Measurements from ENCODE around the gene SIAH3. TPM values are rescaled to one million over a fixed set of nuclear protein-coding genes. Genes with fewer than 3 reads are reported as not detected.

Gene SIAH3
- total RNA-seq, 1 donor from 2014 or later, result 0.05 TPM

DNA sequence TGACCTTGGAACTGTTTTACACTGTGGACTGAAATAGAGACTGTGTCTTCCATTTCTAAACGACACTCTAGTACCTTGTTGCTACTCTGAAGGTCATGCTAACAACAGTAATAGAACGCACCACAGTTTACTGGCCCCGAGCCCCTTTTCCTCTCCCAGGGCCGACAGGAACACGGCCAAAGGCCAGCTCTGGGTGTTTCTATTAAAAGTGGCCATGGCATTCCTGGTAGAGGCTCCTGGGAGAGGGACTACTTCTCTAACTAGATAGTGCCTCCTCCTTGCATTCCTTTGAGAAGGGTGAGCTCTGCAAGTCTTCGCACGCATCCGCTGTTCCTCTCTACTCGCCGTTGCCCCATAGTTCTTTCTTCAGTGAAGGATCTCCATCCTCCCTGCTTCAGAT is 18.7 kb upstream of the SIAH3 start:
- DNase-seq (ENCODE audit: missing footprints), result no peak
- peak; percentile 77 for ATAC-seq
- intact Hi-C loops (cut with DNase I), result no loop called here

DNA sequence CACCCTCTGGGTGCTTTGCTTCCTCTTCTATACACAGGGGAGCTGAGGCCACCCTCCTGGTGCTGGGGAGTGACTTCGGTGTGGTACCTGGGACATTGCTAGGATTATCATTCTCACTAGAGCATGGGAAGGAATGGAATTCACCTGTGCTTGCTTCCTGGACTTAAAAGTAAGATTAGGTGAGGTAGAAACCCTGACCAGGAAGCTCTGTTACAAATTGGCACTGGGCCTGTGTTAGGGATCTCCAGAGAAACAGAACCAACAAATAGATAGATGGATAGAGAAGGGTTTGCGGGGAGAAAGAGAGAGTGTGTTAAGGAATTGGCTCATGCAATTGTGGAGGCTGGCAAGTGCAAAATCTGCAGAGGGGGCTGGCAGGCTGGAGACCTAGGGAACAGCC is 13.9 kb upstream of the SIAH3 start:
- ATAC-seq (no peak), DNase-seq (ENCODE audit: missing footprints) (no peak)
- intact Hi-C loops (cut with DNase I), result loop anchor here (5.0 kb wide), 1 partner anchor 38 kb away; no protein-coding TSS in a partner anchor

DNA sequence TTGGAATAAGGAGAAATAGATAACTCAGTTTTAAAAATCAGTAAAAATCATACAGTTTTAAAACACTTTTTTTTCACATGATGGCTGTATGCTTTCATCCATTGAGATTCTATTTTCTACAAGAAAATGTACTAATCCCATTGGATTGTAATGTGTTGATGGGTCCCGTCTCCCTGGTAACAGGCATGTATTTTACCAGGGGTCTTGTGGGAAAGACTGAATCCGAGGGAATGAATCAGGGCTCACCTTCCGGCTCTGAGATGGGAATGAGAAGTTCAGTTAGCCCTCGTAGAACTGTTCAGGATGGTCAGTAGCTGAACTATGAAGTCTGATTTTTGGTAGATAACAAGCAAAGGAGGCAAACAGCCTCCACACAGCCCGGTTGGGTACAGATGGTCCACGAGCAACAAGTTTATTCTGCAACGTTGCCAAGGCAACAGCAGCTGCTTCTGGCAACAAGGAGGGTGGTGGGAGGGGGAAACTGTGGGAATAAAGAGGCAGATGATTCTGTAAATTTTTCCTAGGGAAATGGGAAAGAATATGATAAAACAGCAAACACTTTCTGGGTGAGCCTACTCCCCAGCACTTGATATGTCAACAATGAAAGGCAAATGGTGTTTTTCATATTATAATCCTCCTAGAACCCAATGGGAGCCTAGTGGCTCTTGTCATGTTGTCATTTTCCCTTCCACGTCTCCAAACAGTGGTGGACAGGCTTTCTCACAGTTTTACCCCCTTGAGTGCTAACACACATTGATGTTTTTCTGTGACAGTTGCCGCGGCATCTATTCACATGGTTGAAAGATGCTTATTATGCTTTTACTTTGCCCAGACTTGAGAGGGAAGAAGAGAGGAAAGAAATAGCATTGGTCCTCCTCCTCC is 12.4 kb upstream of the SIAH3 start:
- ATAC-seq (no peak), DNase-seq (ENCODE audit: missing footprints) (no peak)
- intact Hi-C loops (cut with DNase I), result no loop called here

DNA sequence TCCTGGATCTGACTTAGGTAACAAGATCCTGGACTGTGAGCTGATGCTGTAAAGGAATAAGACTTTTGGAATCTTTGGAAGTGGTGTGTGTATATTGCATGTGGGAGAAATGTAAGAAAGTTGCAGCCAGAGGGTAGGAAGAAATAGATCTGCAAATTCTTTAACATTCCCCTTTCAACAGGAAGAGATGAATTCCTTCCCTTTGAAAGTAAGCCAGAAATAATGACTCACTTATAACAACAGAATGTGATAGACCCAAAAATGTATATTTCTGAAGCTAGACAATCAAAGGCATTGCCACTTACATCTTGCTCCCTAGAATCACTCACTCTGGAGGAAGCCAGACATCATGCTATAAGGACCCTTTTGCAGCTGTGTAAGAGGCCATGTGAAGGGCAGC is 9.8 kb upstream of the SIAH3 start:
- ATAC-seq (no peak), DNase-seq (ENCODE audit: missing footprints) (no peak)
- intact Hi-C loops (cut with DNase I), result no loop called here

DNA sequence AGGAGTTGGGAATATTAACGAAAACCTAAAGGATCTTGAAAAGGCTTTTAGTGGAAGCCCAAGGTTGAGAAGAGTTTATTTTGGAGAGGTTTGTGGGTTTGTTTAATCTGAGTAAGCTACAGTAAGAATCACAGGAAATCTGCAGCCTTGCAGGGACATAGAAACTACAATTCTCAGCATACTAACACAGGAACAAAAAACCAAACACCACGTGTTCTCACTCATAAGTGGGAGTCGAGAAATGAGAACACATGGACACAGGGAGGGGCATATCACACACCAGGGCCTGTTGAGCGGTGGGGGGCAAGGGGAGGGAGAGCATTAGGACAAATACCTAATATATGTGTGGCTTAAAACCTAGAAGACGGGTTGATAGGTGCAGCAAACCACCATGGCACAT is 8.7 kb upstream of the SIAH3 start:
- intact Hi-C loops (cut with DNase I), result no loop called here
- ATAC-seq, result no peak

DNA sequence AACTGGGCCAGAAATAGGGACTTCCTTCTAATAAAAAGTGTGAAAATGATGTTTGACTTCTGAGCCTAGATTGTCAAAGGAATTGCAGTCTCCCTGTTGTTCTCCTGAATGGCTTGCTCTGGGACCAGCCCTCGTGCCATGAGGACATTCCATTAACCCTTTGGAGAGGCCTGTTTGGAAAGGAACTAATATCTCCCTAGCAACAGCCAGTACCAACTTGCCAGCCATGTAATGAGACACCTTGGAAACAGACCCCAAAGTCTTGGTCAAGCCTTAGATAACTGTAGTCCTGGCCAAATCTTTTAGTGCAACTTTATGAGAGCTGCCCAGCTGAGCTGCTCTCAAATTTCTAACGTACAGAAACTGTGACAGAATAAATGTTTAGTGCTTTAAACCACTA is 8.2 kb upstream of the SIAH3 start:
- intact Hi-C loops (cut with DNase I), result no loop called here
- DNase-seq (ENCODE audit: missing footprints) (no peak), ATAC-seq (no peak)

More for the DNA sequence above, 8.7 kb upstream of the SIAH3 start:
- no peak for DNase-seq (ENCODE audit: missing footprints)

DNA sequence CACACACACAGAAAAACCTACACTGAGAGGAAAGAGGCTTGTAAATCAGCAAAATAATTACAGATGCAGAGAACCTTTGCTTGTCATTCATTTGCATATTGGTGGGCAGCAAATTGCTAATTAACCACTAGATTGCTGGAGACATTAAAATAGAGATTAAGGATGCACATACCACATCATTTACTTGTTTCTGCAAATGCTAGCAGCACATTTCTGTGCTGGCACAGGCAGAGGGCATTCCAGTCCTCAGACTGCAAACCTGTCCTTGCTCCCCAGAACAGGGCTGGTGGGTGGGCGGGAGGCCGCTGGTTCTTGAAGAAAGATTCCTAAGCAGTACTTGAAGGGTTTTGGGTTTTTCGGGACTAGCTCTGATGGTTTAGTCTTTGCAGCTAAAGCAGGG is 941 bp upstream of the SIAH3 start:
- intact Hi-C loops (cut with DNase I), result no loop called here
- no peak for DNase-seq (ENCODE audit: missing footprints)
- no peak for ATAC-seq

DNA sequence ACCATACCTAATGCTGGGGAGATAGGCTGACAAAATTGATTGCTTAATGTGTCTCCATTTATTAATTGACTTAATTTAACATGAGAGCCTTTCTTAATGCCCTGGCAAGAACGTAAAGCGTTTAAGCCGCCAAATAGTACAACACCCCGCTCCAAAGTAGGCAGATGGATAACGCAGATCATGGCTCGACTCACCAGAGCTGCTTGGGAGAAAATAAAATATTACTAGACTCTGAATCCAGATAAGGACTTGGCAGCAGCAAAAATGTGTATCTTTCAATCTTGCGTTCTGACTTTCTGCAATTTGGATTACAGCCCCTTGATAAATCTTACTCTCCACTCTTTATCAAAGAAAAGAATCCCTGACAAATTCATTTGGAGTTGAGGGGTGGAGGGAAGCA is 403 bp upstream of the SIAH3 start:
- ATAC-seq (no peak), DNase-seq (ENCODE audit: missing footprints) (no peak)
- intact Hi-C loops (cut with DNase I), result no loop called here

- ATAC-seq, result no peak
- no peak for DNase-seq (ENCODE audit: missing footprints)
- intact Hi-C loops (cut with DNase I), result no loop called here
These were observed 1.4 kb downstream of the SIAH3 start for GRCh38 chr13:45850027-45850613.

- intact Hi-C loops (cut with DNase I), result no loop called here
- ATAC-seq, result no peak
- no peak for DNase-seq (ENCODE audit: missing footprints)
These were observed 2.1 kb downstream of the SIAH3 start for GRCh38 chr13:45849408-45849807.

GRCh38 chr13:45847554-45848224 is 3.9 kb downstream of the SIAH3 start:
- DNase-seq (ENCODE audit: missing footprints) (no peak), ATAC-seq (peak; percentile 34)
- intact Hi-C loops (cut with DNase I), result no loop called here

DNA sequence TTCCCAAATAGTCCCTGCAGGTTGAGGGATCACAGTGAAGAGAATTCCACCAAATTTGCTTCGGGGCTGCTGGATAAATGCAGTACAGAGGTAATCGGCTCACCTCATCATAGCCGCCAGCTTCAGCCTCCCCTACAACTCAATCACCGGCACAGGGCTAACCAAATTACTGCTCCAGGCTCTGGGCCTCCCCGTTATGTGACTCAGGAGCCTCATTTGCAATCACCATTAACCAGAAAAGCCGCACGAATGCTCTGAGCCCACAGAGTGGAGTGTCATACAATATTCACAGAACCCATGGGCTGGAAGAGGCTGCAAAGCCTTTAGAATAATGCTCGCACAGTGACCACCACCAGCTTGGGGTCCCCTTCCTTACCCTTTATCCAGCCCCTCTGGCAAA is 4.9 kb downstream of the SIAH3 start:
- intact Hi-C loops (cut with DNase I), result no loop called here
- DNase-seq (ENCODE audit: missing footprints), result no peak
- ATAC-seq, result no peak

GRCh38 chr13:45838171-45838745 is 13.3 kb downstream of the SIAH3 start:
- intact Hi-C loops (cut with DNase I), result no loop called here
- ATAC-seq (no peak), DNase-seq (ENCODE audit: missing footprints) (no peak)

- ATAC-seq (no peak), DNase-seq (ENCODE audit: missing footprints) (no peak)
- intact Hi-C loops (cut with DNase I), result no loop called here
These were observed 14.4 kb downstream of the SIAH3 start for GRCh38 chr13:45837111-45837510.

DNA sequence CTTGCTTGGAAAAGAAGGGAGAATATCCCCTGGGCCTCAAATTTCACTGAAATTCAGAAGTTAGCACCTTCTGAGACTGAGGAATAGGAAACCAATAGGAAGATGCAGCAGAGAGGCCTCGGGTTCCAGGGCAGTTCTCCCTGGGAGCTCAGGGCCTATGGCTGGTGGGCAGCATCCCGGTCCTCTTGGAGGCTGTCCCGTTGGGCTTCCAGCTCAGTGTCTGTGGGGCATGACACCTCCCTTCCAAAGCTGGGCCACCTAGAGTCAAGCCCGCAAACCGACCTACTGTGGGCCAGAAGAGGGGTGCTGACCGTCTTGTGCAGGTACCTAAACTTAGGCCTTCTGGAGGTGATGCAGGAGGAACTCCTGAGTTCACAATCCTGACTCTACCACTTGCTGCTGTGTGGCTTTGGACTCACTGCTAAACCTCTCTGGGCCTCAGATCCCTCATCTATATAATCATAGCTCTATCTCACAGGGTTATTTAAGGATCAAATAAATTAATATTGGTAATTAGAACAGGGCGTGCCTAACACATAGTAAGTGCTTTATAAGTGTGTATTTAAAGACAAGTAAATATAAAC is 17.1 kb downstream of the SIAH3 start:
- ATAC-seq, result no peak
- intact Hi-C loops (cut with DNase I), result no loop called here

GRCh38 chr13:45833663-45834375 is 17.7 kb downstream of the SIAH3 start:
- intact Hi-C loops (cut with DNase I), result no loop called here
- DNase-seq (ENCODE audit: missing footprints) (no peak), ATAC-seq (peak; percentile 89)

More for the DNA sequence above, 17.1 kb downstream of the SIAH3 start:
- DNase-seq (ENCODE audit: missing footprints), result no peak

GRCh38 chr13:45833242-45833641 is 18.3 kb downstream of the SIAH3 start:
- ATAC-seq (no peak), DNase-seq (ENCODE audit: missing footprints) (no peak)
- intact Hi-C loops (cut with DNase I), result no loop called here

DNA sequence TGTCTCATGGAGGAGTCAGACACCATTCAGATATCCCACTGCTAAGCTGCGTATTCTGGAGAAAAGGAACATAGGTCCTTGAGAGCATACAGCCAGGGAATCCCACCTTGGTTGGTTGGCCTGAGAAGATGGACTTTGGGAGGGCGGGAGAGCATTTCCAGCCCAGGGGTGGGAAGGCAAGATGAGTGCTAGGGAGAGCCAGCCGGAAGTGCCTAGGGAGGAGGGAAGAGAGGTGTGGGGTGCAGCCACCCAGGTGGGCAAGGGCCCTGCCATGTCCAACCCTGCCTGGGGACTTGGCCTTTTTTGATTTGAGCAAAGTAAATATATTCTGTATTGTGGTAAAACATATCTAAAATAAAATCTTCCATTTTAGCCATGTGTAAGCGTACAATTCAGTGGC is 19.7 kb downstream of the SIAH3 start:
- intact Hi-C loops (cut with DNase I), result no loop called here
- ATAC-seq, result no peak
- DNase-seq (ENCODE audit: missing footprints), result no peak

- intact Hi-C loops (cut with DNase I), result no loop called here
- no peak for ATAC-seq
These were observed 21.4 kb downstream of the SIAH3 start for GRCh38 chr13:45830121-45830520.

More at GRCh38 chr13:45830121-45830520, 21.4 kb downstream of the SIAH3 start:
- DNase-seq (ENCODE audit: missing footprints), result no peak

All from Right ventricle myocardium inferior (tissue), 1 donor.